H1 (cell line): ENCODE measurements around the gene GNG7. TPM values are rescaled to one million over a fixed set of nuclear protein-coding genes. Genes with fewer than 3 reads are reported as not detected.

ENCODE experiments used
- CTCF ChIA-PET: fragments of 300-600 bp; sonication (Branson Sonifier 250); formaldehyde crosslinking; loops from one replicate; lab custom pipeline; 2021; ENCODE audit not compliant: partially characterized antibody; lab: Charles Lee
- POLR2A ChIA-PET: fragments of 300-600 bp; sonication (Branson Sonifier 250); formaldehyde crosslinking; loops from one replicate; lab custom pipeline; 2021; ENCODE audit warnings: inconsistent platforms; ENCODE audit not compliant: partially characterized antibody; lab: Charles Lee
- DNase-seq, 2 experiments: peaks; one replicate each; pipeline versions ENCODE4 v3.0.0 to v3.0.0-alpha.2; 2010 to 2022; ENCODE audit warnings: low spot score in 2 of 2, low read depth in 1 of 2, mixed read lengths in 1 of 2
- FAIRE-seq: peaks from 2 replicates; lab custom pipeline; 2011; peaks lifted over from hg19 to GRCh38; lab: Jason Lieb, UNC
- H2AFZ ChIP-seq: 2 replicates; pipeline ENCODE4 v1.8.1; 2012; ENCODE audit warnings: low read length, inconsistent platforms
- H2AK5ac ChIP-seq: 2 replicates; pipeline ENCODE4 v1.6.1; 2013; ENCODE audit warnings: low read depth, low read length
- H2BK120ac ChIP-seq: replicated peaks from 2 replicates; pipeline ENCODE3; 2013; ENCODE audit warnings: low read depth, low read length, inconsistent platforms
- H2BK12ac ChIP-seq: 2 replicates; pipeline ENCODE4 v1.6.1; 2013; ENCODE audit warnings: low read depth, low read length
- H2BK15ac ChIP-seq: 2 replicates; pipeline ENCODE4 v1.6.1; 2013; ENCODE audit warnings: low read length
- H2BK20ac ChIP-seq: 2 replicates; pipeline ENCODE4 v1.6.1; 2013; ENCODE audit warnings: low read length
- H2BK5ac ChIP-seq: 2 replicates; pipeline ENCODE4 v1.6.1; 2013; ENCODE audit warnings: low read depth, low read length
- H3K14ac ChIP-seq: 2 replicates; pipeline ENCODE4 v1.6.1; 2013; ENCODE audit warnings: inconsistent platforms; ENCODE audit not compliant: insufficient read length
- H3K18ac ChIP-seq: 2 replicates; pipeline ENCODE4 v1.6.1; 2013; ENCODE audit warnings: low read length; ENCODE audit errors: extremely low read depth
- H3K23ac ChIP-seq: 2 replicates; pipeline ENCODE4 v1.6.1; 2013; ENCODE audit warnings: inconsistent platforms; ENCODE audit not compliant: insufficient read length
- H3K23me2 ChIP-seq: 2 replicates; pipeline ENCODE4 v1.6.1; 2013; ENCODE audit warnings: low read depth, low read length
- H3K27ac ChIP-seq: 2 replicates; pipeline ENCODE4 v1.6.1; 2011; ENCODE audit warnings: low read depth, low read length, inconsistent platforms
- H3K27me3 ChIP-seq, 4 experiments: replicated peaks in 1 of 4; 1 replicate in 1 of 4; 2 replicates in 3 of 4; pipeline versions ENCODE4 v1.6.1 to v1.8.1; 2011 to 2013; ENCODE audit warnings: low read length in 3 of 4, mild to moderate bottlenecking in 3 of 4, inconsistent platforms in 2 of 4, mixed read lengths in 2 of 4, moderate library complexity in 1 of 4; ENCODE audit not compliant: control insufficient read depth in 3 of 4, insufficient read depth in 3 of 4; ENCODE audit errors: extremely low read depth in 1 of 4
- H3K36me3 ChIP-seq, 4 experiments: 2 replicates each; pipeline versions ENCODE4 v1.6.1 to v1.8.1; 2011 to 2013; ENCODE audit warnings: mild to moderate bottlenecking in 4 of 4, low read length in 3 of 4, moderate library complexity in 2 of 4, control low read depth in 1 of 4, inconsistent platforms in 1 of 4; ENCODE audit not compliant: insufficient read depth in 4 of 4, control insufficient read depth in 2 of 4
- H3K4ac ChIP-seq: replicated peaks from 2 replicates; pipeline ENCODE3; 2013; ENCODE audit warnings: low read length, low read depth, mixed read lengths, inconsistent platforms; ENCODE audit not compliant: insufficient read length
- H3K4me1 ChIP-seq, 4 experiments: replicated peaks in 1 of 4; 1 replicate in 1 of 4; 2 replicates in 3 of 4; pipeline versions ENCODE4 v1.6.1 to v1.8.1; 2011 to 2013; ENCODE audit warnings: low read length in 3 of 4, inconsistent platforms in 2 of 4, mixed read lengths in 1 of 4; ENCODE audit not compliant: insufficient read depth in 4 of 4, control insufficient read depth in 3 of 4
- H3K4me2 ChIP-seq, 2 experiments: 2 replicates each; pipeline versions ENCODE4 v1.6.1 to v1.8.1; 2011 to 2013; ENCODE audit warnings: low read depth in 2 of 2, low read length in 2 of 2, control low read depth in 1 of 2, inconsistent platforms in 1 of 2, mild to moderate bottlenecking in 1 of 2; ENCODE audit not compliant: insufficient read depth in 1 of 2
- H3K4me3 ChIP-seq, 4 experiments: fragments of 200-600, 300-600 bp in 1 of 4; sonication (generic), shearing (Covaris generic), sonication (Bioruptor Twin) in 1 of 4; 2 replicates each; pipeline versions ENCODE4 v1.5.1 to v1.8.1; 2011 to 2016; ENCODE audit warnings: low read length in 4 of 4, low read depth in 3 of 4, control low read depth in 2 of 4, inconsistent platforms in 2 of 4, mild to moderate bottlenecking in 2 of 4, mixed read lengths in 1 of 4, moderate library complexity in 1 of 4; ENCODE audit not compliant: insufficient read depth in 2 of 4; ENCODE audit errors: extremely low read depth in 1 of 4
- H3K56ac ChIP-seq: replicated peaks from 2 replicates; pipeline ENCODE3; 2013; ENCODE audit warnings: low read depth, mild to moderate bottlenecking, mixed read lengths, low read length, inconsistent platforms; ENCODE audit not compliant: insufficient read length
- H3K79me1 ChIP-seq: 2 replicates; pipeline ENCODE4 v1.6.1; 2013; ENCODE audit warnings: low read depth, low read length, control low read depth
- H3K79me2 ChIP-seq, 2 experiments: 2 replicates each; pipeline versions ENCODE4 v1.6.1 to v1.8.1; 2012 to 2013; ENCODE audit warnings: low read length in 2 of 2, mild to moderate bottlenecking in 2 of 2, inconsistent platforms in 1 of 2; ENCODE audit not compliant: insufficient read depth in 2 of 2, control insufficient read depth in 1 of 2
- H3K9ac ChIP-seq, 4 experiments: replicated peaks in 1 of 4; 1 replicate in 1 of 4; 2 replicates in 3 of 4; pipeline versions ENCODE4 v1.6.1 to v1.8.1; 2011 to 2013; ENCODE audit warnings: low read depth in 3 of 4, low read length in 3 of 4, control low read depth in 2 of 4, mild to moderate bottlenecking in 2 of 4, moderate library complexity in 2 of 4, inconsistent platforms in 1 of 4; ENCODE audit errors: extremely low read depth in 1 of 4
- H3K9me3 ChIP-seq, 2 experiments: 2 replicates each; pipeline versions ENCODE4 v1.6.1 to v1.8.1; 2012 to 2013; ENCODE audit warnings: mild to moderate bottlenecking in 2 of 2, moderate library complexity in 2 of 2, control low read depth in 1 of 2, inconsistent platforms in 1 of 2, low read depth in 1 of 2, low read length in 1 of 2, mixed read lengths in 1 of 2; ENCODE audit not compliant: insufficient read depth in 2 of 2
- H4K20me1 ChIP-seq, 2 experiments: replicated peaks in 1 of 2; 2 replicates each; pipeline versions ENCODE3 to v1.8.1; 2011 to 2013; ENCODE audit warnings: inconsistent platforms in 2 of 2, low read length in 2 of 2, mild to moderate bottlenecking in 1 of 2; ENCODE audit not compliant: insufficient read depth in 2 of 2, control insufficient read depth in 1 of 2
- H4K5ac ChIP-seq: 2 replicates; pipeline ENCODE4 v1.6.1; 2013; ENCODE audit warnings: low read length, low read depth, mixed read lengths, inconsistent platforms; ENCODE audit not compliant: insufficient read length
- H4K8ac ChIP-seq: 2 replicates; pipeline ENCODE4 v1.8.0; 2013; ENCODE audit warnings: mild to moderate bottlenecking, moderate library complexity, low read length, inconsistent platforms; ENCODE audit not compliant: insufficient read depth; ENCODE audit errors: extremely low read depth
- H4K91ac ChIP-seq: replicated peaks from 2 replicates; pipeline ENCODE3; 2013; ENCODE audit warnings: low read length, mixed read lengths, inconsistent platforms; ENCODE audit not compliant: insufficient read length
- CREB1 ChIP-seq: IDR thresholded peaks from 2 replicates; pipeline ENCODE4 v1.6.1; 2012; ENCODE audit warnings: inconsistent platforms
- EGR1 ChIP-seq: IDR thresholded peaks from 2 replicates; pipeline ENCODE4 v1.6.1; 2011; ENCODE audit warnings: low read depth, low read length, borderline replicate concordance
- KDM1A ChIP-seq: fragments of 200-600, 300-600 bp; sonication (generic); IDR thresholded peaks from 2 replicates; pipeline ENCODE4 v1.7.1; 2016; ENCODE audit warnings: mild to moderate bottlenecking, low read length, borderline replicate concordance
- TBP ChIP-seq: IDR thresholded peaks from 2 replicates; pipeline ENCODE4 v1.6.1; 2011; ENCODE audit warnings: low read depth, low read length, improper control_type of control experiment
- TCF12 ChIP-seq: IDR thresholded peaks from 2 replicates; pipeline ENCODE4 v1.6.1; 2011; ENCODE audit warnings: low read depth, mild to moderate bottlenecking, low read length
- ZNF274 ChIP-seq: IDR thresholded peaks from 2 replicates; pipeline ENCODE4 v1.7.0; 2012; ENCODE audit warnings: low read length, borderline replicate concordance; ENCODE audit errors: extremely low read depth
- WGBS, 2 experiments: shearing (Covaris generic) in 1 of 2; methylation state at CpG; one replicate each; pipeline versions ENCODE4 v1.1.6 to v1.1.7; 2013 to 2015; ENCODE audit warnings: low lambda C conversion rate in 2 of 2, mixed read lengths in 2 of 2, inconsistent platforms in 1 of 2, low coverage in 1 of 2, missing lambda C conversion rate in 1 of 2; ENCODE audit not compliant: insufficient replicate concordance in 2 of 2, insufficient coverage in 1 of 2, insufficient read length in 1 of 2; ENCODE audit errors: extremely low coverage in 1 of 2, missing lambda C conversion rate in 1 of 2; 5-methylcytosine and 5-hydroxymethylcytosine counted together
- polyA plus RNA-seq, 7 experiments: library from polyadenylated mRNA; depleted of rRNA in 3 of 7; stranded (reverse) in 5 of 7; unstranded in 2 of 7; fragments of >200 nt in 5 of 7; fragments of 200-250 nt in 2 of 7; gene quantifications; 1 replicate in 5 of 7; 2 replicates in 1 of 7; 4 replicates in 1 of 7; pipeline versions ENCODE4 v1.2.1 to v1.2.3, GENCODE V29; 2011 to 2013; ENCODE audit warnings: missing spikeins in 2 of 7, mixed read lengths in 2 of 7
- total RNA-seq: library from RNA; stranded (reverse); fragmentation: NEBNext Ultra II Directional; extraction: Animal tissue kit (Norgen Biotek cat#: 25700); gene quantifications from 2 replicates; pipeline ENCODE4 v1.2.1, GENCODE V29; 2021
- TF ChIP-seq, protein P1 (sequence below), 3 experiments: IDR thresholded peaks; 1 replicate in 2 of 3; 2 replicates in 1 of 3; pipeline versions ENCODE4 v1.5.1 to v1.6.1; 2011; ENCODE audit warnings: low read length in 3 of 3, mild to moderate bottlenecking in 3 of 3, inconsistent platforms in 2 of 3, low read depth in 1 of 3, moderate library complexity in 1 of 3; ENCODE audit not compliant: insufficient read depth in 1 of 3; ENCODE audit errors: control extremely low read depth in 1 of 3

Gene GNG7
- total and polyA plus RNA-seq, 2 of the 8 experiments (the other 6 are each of a cell fraction or from before 2014, with no cell fraction given), result 2.8 to 7.8 TPM

DNA sequence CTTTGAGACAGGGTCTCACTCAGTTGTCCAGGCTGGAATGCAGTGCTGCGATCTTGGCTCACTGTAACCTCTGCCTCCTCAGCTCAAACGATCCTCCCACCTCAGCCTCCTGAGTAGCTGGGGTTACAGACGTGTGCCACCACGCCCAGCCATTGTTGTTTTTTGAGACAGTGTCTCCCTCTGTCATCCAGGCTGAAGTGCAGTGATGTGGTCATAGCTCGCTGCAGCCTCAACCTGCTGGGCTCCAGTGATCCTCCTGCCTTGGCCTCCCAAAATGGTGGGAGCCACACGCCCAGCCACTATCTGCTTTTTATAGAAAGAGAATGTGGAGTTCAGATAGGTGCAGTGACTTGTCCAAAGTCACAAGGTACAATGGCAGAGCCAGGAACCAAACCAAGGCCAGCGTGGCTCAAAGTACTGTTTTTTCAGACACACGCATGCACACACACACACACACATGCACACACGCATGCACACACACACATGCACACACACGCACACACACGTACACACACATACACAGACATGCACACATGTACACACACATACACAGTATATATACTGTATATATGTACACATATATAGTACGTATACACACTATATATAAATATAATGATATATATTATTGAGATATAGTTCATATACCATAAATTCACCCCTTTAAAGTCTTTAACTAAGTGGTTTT is 220.0 kb downstream of the GNG7 start:
- FAIRE-seq, result no peak
- Histone ChIP-seq H2AFZ (no peak overlapping the region), H3K4me3 (no peak overlapping the region), H2BK120ac (no peak overlapping the region), H3K14ac (no peak overlapping the region), H3K4me2 (no peak overlapping the region), H3K9me3 (peaks cover 0 to 8% of the 10 kb centered on the region in 2 experiments; a peak in 2 of 4 replicates), H3K4ac (no peak overlapping the region), H4K91ac (no peak overlapping the region), H3K27me3 (peaks cover 4 to 23% (median 21%) of the 10 kb centered on the region in 4 experiments), H2BK20ac (no peak overlapping the region), H2BK5ac (no peak overlapping the region), H3K23ac (no peak overlapping the region), H3K18ac (no peak overlapping the region), H4K20me1 (peaks cover 3 to 4% of the 10 kb centered on the region in 2 experiments), H3K56ac (no peak overlapping the region), H3K23me2 (peaks cover 10% of the 10 kb centered on the region; the same call in 1 of the 2 replicates), H3K9ac (no peak overlapping the region), H2BK12ac (no peak overlapping the region), H3K79me2 (0 out of 4 replicates have a peak, but pooled peaks cover 0 to 3% of the 10 kb centered on the region in 2 experiments), H3K27ac (no peak overlapping the region), H4K8ac (no peak overlapping the region), H2BK15ac (no peak overlapping the region), H3K79me1 (no peaks in the 10 kb centered on the region), H4K5ac (no peak overlapping the region), H3K36me3 (peaks cover 0 to 5% (median 0%) of the 10 kb centered on the region in 4 experiments; a peak in 1 of 8 replicates), H3K4me1 (peaks cover 0 to 5% (median 4%) of the 10 kb centered on the region in 4 experiments; a peak in 6 of 7 replicates), H2AK5ac (no peak overlapping the region)
- DNase-seq, result no peak
- 74% methylated on average over 12 of the region's 12 CpGs; no CpG with 5 or more reads in 1 of the 2 experiments for WGBS, 2 experiments
- ChIA-PET CTCF (interaction anchor here (0.5 to 8.0 kb wide), 4 partner anchors 9 to 128 kb away, joined by 3 to 96 read pairs (median 7); no protein-coding TSS in a partner anchor), POLR2A (interaction anchor here (1.0 kb wide), 1 partner anchor 58 kb away, joined by 3 read pairs; no protein-coding TSS in a partner anchor)
- TF ChIP-seq TBP (no peak), EGR1 (no peak), ZNF274 (no peak), KDM1A (no peak), CREB1 (no peak), TCF12 (no peak)
- TF ChIP-seq, protein P1, sequence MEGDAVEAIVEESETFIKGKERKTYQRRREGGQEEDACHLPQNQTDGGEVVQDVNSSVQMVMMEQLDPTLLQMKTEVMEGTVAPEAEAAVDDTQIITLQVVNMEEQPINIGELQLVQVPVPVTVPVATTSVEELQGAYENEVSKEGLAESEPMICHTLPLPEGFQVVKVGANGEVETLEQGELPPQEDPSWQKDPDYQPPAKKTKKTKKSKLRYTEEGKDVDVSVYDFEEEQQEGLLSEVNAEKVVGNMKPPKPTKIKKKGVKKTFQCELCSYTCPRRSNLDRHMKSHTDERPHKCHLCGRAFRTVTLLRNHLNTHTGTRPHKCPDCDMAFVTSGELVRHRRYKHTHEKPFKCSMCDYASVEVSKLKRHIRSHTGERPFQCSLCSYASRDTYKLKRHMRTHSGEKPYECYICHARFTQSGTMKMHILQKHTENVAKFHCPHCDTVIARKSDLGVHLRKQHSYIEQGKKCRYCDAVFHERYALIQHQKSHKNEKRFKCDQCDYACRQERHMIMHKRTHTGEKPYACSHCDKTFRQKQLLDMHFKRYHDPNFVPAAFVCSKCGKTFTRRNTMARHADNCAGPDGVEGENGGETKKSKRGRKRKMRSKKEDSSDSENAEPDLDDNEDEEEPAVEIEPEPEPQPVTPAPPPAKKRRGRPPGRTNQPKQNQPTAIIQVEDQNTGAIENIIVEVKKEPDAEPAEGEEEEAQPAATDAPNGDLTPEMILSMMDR (IDR thresholded peaks at IDR 0.05; ENCODE audit: control extremely low read depth in 1 of 3, insufficient read depth in 1 of 3, low read depth in 1 of 3, low read length in 3 of 3), result no peak
